Measurements from ENCODE around the gene WDR18.

WDR18 gene

DNA sequence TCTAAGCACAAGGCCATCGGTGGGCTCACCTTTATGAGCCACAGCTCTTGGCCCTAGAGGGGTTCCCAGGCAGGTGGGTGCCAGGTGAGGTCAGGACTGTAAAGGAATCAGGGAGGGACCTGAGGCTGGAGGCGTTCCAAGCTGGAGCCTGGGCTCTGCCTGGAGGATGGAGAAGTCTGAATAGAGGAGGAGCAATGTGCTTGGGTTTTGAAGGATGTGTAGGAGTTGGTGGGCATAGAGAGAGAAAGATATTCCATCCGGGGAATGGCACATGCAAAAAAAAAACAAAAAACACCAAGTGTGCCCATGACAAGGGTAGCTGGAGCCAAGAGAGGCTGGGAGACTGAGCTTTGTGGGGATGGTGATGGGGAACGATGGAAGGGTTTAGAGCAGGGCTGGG is 18.5 kb downstream of the WDR18 start:
- no peak overlapping the region for H3K4me3 ChIP-seq (replicated peaks in 1 of 2; ENCODE audit: low read depth in 2 of 2, low read length in 2 of 2)
- DNase-seq (ENCODE audit: low read depth in 2 of 2), result no peak
- TF ChIP-seq, protein P1, sequence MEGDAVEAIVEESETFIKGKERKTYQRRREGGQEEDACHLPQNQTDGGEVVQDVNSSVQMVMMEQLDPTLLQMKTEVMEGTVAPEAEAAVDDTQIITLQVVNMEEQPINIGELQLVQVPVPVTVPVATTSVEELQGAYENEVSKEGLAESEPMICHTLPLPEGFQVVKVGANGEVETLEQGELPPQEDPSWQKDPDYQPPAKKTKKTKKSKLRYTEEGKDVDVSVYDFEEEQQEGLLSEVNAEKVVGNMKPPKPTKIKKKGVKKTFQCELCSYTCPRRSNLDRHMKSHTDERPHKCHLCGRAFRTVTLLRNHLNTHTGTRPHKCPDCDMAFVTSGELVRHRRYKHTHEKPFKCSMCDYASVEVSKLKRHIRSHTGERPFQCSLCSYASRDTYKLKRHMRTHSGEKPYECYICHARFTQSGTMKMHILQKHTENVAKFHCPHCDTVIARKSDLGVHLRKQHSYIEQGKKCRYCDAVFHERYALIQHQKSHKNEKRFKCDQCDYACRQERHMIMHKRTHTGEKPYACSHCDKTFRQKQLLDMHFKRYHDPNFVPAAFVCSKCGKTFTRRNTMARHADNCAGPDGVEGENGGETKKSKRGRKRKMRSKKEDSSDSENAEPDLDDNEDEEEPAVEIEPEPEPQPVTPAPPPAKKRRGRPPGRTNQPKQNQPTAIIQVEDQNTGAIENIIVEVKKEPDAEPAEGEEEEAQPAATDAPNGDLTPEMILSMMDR (IDR thresholded peaks at IDR 0.05; ENCODE audit: low read depth, low read length), result no peak

DNA sequence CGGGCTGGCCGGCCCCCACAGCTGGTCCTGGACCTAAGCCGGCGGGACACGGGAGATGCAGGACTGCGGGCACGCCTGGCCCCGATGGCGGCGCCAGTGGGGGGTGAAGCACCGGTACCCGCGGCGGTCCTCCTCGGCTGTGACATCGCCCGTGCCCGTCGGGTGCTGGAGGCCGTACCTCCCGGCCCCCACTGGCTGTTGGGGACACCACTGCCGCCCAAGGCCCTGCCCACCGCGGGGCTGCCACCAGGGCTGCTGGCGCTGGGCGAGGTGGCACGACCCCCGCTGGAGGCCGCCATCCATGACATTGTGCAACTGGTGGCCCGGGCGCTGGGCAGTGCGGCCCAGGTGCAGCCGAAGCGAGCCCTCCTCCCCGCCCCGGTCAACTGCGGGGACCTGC is 19.1 kb downstream of the WDR18 start:
- no peak overlapping the region for H3K4me3 ChIP-seq (replicated peaks in 1 of 2; ENCODE audit: low read depth in 2 of 2, low read length in 2 of 2)
- DNase-seq (ENCODE audit: low read depth in 2 of 2), result no peak
- TF ChIP-seq, protein P1 (IDR thresholded peaks at IDR 0.05; ENCODE audit: low read depth, low read length), result no peak

DNA sequence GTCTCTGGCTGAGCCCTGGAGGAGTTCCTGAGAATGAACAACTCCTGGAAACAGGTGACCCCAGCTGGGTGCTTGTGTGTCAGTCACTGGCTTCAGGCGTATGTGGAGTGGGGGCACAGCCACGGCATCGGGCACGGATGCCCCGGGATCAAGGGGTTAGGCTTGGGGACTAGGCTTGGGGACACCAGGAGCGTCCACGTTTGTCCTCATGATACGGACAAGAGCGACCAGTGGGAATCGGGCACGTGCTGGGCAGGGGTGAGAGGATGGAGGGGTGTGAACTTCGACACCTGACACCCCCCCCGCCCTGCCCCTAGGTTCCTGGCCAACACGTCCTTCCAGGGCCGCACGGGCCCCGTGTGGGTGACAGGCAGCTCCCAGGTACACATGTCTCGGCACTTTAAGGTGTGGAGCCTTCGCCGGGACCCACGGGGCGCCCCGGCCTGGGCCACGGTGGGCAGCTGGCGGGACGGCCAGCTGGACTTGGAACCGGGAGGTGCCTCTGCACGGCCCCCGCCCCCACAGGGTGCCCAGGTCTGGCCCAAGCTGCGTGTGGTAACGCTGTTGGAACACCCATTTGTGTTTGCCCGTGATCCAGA is 20.2 kb downstream of the WDR18 start:
- TF ChIP-seq, protein P1 (IDR thresholded peaks at IDR 0.05; ENCODE audit: low read depth, low read length), result no peak
- no peak overlapping the region for H3K4me3 ChIP-seq (replicated peaks in 1 of 2; ENCODE audit: low read depth in 2 of 2, low read length in 2 of 2)
- no peak for DNase-seq (ENCODE audit: low read depth in 2 of 2)

DNA sequence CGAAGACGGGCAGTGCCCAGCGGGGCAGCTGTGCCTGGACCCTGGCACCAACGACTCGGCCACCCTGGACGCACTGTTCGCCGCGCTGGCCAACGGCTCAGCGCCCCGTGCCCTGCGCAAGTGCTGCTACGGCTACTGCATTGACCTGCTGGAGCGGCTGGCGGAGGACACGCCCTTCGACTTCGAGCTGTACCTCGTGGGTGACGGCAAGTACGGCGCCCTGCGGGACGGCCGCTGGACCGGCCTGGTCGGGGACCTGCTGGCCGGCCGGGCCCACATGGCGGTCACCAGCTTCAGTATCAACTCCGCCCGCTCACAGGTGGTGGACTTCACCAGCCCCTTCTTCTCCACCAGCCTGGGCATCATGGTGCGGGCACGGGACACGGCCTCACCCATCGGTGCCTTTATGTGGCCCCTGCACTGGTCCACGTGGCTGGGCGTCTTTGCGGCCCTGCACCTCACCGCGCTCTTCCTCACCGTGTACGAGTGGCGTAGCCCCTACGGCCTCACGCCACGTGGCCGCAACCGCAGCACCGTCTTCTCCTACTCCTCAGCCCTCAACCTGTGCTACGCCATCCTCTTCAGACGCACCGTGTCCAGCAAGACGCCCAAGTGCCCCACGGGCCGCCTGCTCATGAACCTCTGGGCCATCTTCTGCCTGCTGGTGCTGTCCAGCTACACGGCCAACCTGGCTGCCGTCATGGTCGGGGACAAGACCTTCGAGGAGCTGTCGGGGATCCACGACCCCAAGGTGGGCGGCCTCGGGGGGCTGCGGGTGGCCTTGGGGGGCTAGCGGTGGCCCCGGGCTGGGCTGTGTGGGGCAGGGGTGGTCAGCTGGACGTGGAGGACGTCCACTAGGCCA is 20.9 kb downstream of the WDR18 start:
- no peak for DNase-seq (ENCODE audit: low read depth in 2 of 2)
- TF ChIP-seq, protein P1 (IDR thresholded peaks at IDR 0.05; ENCODE audit: low read depth, low read length), result no peak
- no peak overlapping the region for H3K4me3 ChIP-seq (replicated peaks in 1 of 2; ENCODE audit: low read depth in 2 of 2, low read length in 2 of 2)

DNA sequence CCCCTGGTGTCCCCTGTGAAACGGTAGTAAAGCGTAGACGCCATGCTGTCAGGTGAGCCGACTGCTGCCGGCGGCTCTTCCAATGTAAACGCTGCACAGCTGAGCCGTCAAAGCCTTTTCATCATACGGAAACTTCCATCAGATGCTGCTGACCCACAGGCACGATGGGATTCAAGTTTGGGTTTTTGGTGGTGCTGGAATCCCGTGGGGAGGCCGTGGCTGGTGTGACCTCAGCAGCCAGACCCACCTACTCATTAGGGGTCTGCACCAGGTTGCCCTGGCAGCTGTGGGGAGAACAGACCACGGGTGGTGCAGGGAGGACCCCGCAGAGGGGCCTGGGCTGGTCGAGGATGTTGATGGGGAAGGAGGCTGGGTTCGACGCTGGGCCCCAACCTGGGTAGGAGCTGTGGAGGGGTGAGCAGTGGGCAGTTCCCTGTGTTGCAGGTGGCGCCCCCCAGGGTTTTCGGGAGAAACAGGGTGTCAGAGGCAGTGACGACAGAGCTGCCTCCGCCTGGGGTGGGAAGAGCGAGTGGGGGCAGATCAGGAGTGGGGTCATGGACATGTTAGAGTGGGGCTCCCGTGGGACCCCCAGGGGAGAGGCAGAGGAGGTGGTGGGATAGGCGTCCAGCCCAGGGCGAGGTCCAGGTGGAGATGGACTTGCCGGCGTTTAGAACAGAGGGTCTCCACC is 22.7 kb downstream of the WDR18 start:
- no peak for DNase-seq (ENCODE audit: low read depth in 2 of 2)
- H3K4me3 ChIP-seq (replicated peaks in 1 of 2; ENCODE audit: low read depth in 2 of 2, low read length in 2 of 2), result no peak overlapping the region
- TF ChIP-seq, protein P1 (IDR thresholded peaks at IDR 0.05; ENCODE audit: low read depth, low read length), result no peak

DNA sequence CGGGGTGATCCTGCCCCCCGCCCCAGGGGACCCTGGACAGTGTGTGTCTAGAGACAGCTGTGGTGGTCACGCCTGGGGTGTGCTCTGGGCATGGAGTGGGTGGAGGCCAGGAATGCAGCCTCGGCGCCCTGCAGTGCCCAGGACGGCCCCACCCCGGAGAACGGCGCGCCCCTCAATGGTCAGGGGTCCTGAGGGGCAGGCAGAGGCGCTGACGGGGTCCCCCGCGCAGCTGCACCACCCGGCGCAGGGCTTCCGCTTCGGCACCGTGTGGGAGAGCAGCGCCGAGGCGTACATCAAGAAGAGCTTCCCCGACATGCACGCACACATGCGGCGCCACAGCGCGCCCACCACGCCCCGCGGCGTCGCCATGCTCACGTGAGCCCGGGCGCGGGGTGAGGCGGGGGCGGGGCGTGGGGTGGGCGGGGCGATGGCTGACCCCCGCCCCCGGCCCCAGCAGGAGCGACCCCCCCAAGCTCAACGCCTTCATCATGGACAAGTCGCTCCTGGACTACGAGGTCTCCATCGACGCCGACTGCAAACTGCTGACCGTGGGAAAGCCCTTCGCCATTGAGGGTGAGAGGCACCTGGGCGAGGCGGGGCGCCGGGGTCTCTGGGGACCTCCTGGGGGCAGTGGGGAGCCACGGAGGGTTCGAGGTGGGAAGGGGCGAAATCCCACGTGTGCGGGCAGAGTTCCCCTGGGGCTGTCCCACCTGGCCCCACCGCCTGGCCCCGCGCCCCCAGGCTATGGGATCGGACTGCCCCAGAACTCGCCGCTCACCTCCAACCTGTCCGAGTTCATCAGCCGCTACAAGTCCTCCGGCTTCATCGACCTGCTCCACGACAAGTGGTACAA is 23.5 kb downstream of the WDR18 start:
- TF ChIP-seq, protein P1 (IDR thresholded peaks at IDR 0.05; ENCODE audit: low read depth, low read length), result no peak
- no peak for DNase-seq (ENCODE audit: low read depth in 2 of 2)
- no peak overlapping the region for H3K4me3 ChIP-seq (replicated peaks in 1 of 2; ENCODE audit: low read depth in 2 of 2, low read length in 2 of 2)

Data from cardiac fibroblast (primary cell).